ENCODE data around the gene GATD1. TPM values are rescaled to one million over a fixed set of nuclear protein-coding genes. Genes with fewer than 3 reads are reported as not detected.

Gene GATD1
- total and polyA plus RNA-seq, 2 donors (not counting 1 experiment from before 2014, with no cell fraction given) = 62.4 to 70.0 TPM

DNA sequence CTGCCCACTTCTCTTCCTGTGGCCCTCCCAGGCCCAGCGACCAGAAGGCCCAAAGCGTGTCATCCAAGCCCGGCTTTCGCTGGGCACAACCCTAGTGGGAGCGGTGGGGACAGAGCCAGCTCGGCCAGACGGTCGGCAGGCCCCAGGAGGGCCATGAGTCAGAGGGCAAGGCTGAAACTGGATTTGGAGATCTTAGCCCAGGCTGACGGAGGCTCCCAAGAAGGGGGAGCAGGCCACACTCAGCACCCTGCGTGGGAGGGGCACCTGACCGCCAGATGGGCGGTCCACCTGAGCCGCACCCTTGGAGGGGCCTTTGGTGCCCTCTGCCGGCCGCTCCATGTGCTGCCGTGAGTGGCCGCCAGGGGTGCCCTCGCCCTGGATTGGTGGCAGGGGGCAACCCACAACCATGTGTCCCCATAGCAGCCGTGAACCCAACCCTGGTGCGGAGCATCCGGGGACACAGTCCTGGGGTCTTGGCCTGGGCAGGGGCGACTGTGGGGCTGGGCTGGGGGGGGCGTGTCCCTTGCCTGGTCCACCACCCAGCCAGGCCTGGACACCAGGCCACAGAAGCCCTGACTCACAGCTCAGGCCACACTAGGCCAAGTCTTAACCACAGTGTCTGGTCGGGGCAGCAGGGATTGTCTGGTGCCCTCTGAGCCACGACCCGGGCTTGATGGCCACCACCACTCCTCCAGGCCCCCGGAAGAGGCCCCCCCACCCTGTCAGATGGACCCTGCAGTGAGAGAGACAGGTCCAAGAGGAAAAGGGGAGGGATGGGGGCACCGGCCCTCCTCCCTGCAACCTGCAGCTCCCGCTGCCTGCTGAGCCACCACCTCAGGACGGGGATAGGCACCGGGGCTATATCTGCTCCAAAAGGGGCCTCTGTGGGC is 49.2 kb downstream of the GATD1 start:
- no peaks in the 10 kb centered on the region for H3K36me3 ChIP-seq (replicated peaks in 1 of 2; ENCODE audit: control extremely low read depth in 1 of 2, control insufficient read depth in 1 of 2, extremely low read depth in 1 of 2, insufficient read depth in 2 of 2, low read length in 1 of 2)
- no peak overlapping the region for H3K27ac ChIP-seq (ENCODE audit: low read length in 2 of 2)
- H3K4me2 ChIP-seq (replicated peaks; ENCODE audit: low read depth, low read length, poor library complexity, severe bottlenecking) = peak overlapping the region; percentile 46
- no peak for TF ChIP-seq EZH2 (IDR thresholded peaks at IDR 0.05; ENCODE audit: borderline replicate concordance, insufficient read depth, low read depth, low read length, poor library complexity, severe bottlenecking)
- TF ChIP-seq, protein P1, sequence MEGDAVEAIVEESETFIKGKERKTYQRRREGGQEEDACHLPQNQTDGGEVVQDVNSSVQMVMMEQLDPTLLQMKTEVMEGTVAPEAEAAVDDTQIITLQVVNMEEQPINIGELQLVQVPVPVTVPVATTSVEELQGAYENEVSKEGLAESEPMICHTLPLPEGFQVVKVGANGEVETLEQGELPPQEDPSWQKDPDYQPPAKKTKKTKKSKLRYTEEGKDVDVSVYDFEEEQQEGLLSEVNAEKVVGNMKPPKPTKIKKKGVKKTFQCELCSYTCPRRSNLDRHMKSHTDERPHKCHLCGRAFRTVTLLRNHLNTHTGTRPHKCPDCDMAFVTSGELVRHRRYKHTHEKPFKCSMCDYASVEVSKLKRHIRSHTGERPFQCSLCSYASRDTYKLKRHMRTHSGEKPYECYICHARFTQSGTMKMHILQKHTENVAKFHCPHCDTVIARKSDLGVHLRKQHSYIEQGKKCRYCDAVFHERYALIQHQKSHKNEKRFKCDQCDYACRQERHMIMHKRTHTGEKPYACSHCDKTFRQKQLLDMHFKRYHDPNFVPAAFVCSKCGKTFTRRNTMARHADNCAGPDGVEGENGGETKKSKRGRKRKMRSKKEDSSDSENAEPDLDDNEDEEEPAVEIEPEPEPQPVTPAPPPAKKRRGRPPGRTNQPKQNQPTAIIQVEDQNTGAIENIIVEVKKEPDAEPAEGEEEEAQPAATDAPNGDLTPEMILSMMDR (IDR thresholded peaks at IDR 0.05) = peak; percentile 97
- no peak overlapping the region for H3K27ac Mint-ChIP-seq
- H4K20me1 ChIP-seq (ENCODE audit: control insufficient read depth, insufficient read depth, low read length, poor library complexity, severe bottlenecking) = peaks cover 9% of the 10 kb centered on the region
- H2AFZ ChIP-seq (ENCODE audit: insufficient read depth, low read depth, low read length, poor library complexity, severe bottlenecking) = no peak overlapping the region
- H3K27me3 ChIP-seq (replicated peaks in 1 of 4; ENCODE audit: control extremely low read depth in 1 of 4, control insufficient read depth in 3 of 4, insufficient read depth in 4 of 4, low read length in 3 of 4) = peaks cover 0 to 24% (median 0%) of the 10 kb centered on the region in 4 experiments
- no peaks in the 10 kb centered on the region for H3K79me2 ChIP-seq (ENCODE audit: control insufficient read depth, insufficient read depth, low read length)
- peaks cover 12% of the 10 kb centered on the region for H3K4me1 Mint-ChIP-seq
- POLR2A ChIA-PET = interaction anchor here (1.0 kb wide), 1 partner anchor 31 kb away, joined by 3 read pairs; no protein-coding TSS in a partner anchor
- 33% methylated on average over 23 of the region's 31 CpGs for WGBS (ENCODE audit: insufficient coverage)
- DNase-seq (peak; percentile 85), ATAC-seq (ENCODE audit: low read depth) (peak; percentile 85)
- no peak overlapping the region for H3K4me3 ChIP-seq (ENCODE audit: control extremely low read depth in 1 of 5, extremely low read depth in 1 of 5, insufficient read depth in 1 of 5, low read depth in 2 of 5, low read length in 4 of 5)
- intact Hi-C loops (cut with micrococcal nuclease) = loop anchor here (1.0 to 10.0 kb wide), 6 partner anchors 19 to 173 kb away; partner anchors contain the start of genes IRF7, SLC25A22 and TALDO1
- no peaks in the 10 kb centered on the region for H3K9me3 Mint-ChIP-seq (ENCODE audit: insufficient read depth)
- peaks cover 14 to 29% of the 10 kb centered on the region in 2 donors for H3K4me1 ChIP-seq (ENCODE audit: control insufficient read depth in 2 of 2, insufficient read depth in 2 of 2, low read length in 2 of 2)
- no peak overlapping the region for H3K9ac ChIP-seq (ENCODE audit: low read length)
- peaks cover 4% of the 10 kb centered on the region for H3K27me3 Mint-ChIP-seq
- CTCF ChIA-PET = interaction anchor here (0.6 to 8.2 kb wide), 12 partner anchors 12 to 1065 kb away, joined by 3 to 104 read pairs (median 4); partner anchors contain the start of genes TALDO1 and TMEM80
- no peak overlapping the region for H3K4me3 Mint-ChIP-seq
- no peaks in the 10 kb centered on the region for H3K9me3 ChIP-seq (ENCODE audit: control extremely low read depth in 1 of 3, control insufficient read depth in 2 of 3, insufficient read depth in 1 of 3, low read length in 2 of 3)
